Breast epithelium (tissue), 3 donors: ENCODE results near the gene TGOLN2.

ENCODE experiments used
- POLR2A ChIP-seq: fragments of 450-650 bp; IDR thresholded peaks from one replicate; pipeline ENCODE4 v1.6.1; 2016; ENCODE audit warnings: antibody characterized with exemption, mild to moderate bottlenecking, moderate library complexity
- POLR2AphosphoS5 ChIP-seq, 3 donors: sonication (generic); formaldehyde crosslinking; IDR thresholded peaks; one replicate each; pipeline ENCODE4 v1.6.1; 2017; ENCODE audit warnings: antibody characterized with exemption in 3 of 3
- TF ChIP-seq, protein P1 (sequence below), 3 donors: fragments of 450-650 bp; IDR thresholded peaks; one replicate each; pipeline ENCODE4 v1.5.1; 2016 to 2017; ENCODE audit warnings: antibody characterized with exemption in 3 of 3, mild to moderate bottlenecking in 3 of 3, moderate library complexity in 3 of 3

DNA sequence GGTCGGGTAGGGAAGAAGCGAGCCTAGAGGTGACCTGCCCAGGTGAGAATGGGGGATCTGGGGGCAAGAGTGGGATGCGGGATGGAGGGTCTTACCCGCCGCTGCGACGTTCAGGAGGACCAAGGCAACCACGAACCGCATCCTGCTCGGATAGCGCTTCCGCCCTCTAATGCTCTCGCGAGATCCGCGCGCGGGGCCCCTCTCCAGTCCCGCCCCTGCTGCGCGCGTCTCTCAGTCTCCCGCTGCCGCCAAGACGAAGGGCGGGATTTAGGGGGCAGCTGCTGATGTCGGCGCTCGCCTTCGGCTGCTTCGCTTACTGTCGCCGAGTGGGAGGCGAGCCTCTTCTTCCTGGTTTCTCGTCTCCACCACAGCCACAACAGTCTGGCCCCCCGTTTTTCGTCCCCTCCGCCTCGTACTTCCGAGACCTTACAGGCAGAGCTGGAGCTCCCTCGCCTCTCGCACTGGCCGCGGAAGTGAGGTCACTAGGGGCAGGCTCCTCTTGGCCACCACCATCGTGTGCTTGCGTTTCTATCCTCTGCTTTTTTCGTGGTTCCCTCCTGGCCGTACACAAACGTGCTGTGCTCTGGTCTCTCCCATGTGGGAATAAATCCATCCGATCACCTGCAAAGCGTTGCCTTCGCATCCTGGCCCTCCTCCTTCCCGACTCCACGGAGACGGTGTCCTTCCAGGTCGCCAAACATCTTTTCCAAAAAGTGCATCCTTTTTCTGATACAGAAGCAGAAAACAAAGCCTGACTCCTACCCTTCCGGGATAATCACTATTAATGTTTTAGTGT, at the start of gene TGOLN2:
- TF ChIP-seq, protein P1, sequence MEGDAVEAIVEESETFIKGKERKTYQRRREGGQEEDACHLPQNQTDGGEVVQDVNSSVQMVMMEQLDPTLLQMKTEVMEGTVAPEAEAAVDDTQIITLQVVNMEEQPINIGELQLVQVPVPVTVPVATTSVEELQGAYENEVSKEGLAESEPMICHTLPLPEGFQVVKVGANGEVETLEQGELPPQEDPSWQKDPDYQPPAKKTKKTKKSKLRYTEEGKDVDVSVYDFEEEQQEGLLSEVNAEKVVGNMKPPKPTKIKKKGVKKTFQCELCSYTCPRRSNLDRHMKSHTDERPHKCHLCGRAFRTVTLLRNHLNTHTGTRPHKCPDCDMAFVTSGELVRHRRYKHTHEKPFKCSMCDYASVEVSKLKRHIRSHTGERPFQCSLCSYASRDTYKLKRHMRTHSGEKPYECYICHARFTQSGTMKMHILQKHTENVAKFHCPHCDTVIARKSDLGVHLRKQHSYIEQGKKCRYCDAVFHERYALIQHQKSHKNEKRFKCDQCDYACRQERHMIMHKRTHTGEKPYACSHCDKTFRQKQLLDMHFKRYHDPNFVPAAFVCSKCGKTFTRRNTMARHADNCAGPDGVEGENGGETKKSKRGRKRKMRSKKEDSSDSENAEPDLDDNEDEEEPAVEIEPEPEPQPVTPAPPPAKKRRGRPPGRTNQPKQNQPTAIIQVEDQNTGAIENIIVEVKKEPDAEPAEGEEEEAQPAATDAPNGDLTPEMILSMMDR (IDR thresholded peaks at IDR 0.05): peak in 2 of 3 donors; percentile 10 to 40
- TF ChIP-seq POLR2AphosphoS5 (IDR thresholded peaks at IDR 0.05) (peak; percentile 99 to 100 (median 99)), POLR2A (peak; percentile 99)
